ENCODE measurements around the gene CCL2. TPM values are rescaled to one million over a fixed set of nuclear protein-coding genes. Genes with fewer than 3 reads are reported as not detected.

The CCL2 gene
- total RNA-seq, 1 experiment from 2014 or later = 1.4 TPM

DNA sequence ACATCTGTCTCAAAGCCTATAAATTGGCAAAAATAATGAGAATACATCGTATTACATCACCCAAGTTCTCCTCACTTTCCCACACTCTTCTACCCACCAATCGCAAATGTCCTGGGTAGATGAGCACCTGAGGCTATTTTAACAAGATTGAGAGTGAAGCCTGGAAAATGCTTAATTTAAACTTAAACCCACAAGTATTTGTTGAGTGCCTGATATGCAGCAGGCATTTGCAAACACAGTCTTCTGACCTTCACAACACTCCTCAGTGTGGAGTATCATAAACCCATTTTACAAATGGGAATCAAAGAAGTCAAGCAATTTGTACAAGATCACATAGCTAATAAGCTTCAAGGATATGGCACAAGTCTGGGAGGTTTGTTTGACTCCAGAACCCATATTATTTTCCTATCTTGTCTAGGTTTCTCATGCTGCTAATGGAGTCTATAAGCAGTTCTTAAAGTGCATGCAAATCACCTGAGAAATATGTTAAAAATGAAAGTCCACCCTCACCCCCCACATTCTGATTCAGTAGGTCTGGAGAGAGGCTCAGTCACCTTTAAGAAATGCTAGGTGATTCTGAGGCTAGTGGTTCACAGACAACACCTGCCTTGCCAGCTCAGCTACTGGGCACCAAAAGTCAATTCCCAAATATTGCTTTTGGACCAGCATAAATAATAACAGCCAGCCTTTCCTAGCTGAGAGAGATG, 34.9 kb upstream of the CCL2 start:
- no peaks in the 10 kb centered on the region for H4K20me1 ChIP-seq (ENCODE audit: control insufficient read depth, insufficient read depth, insufficient read length)
- no peaks in the 10 kb centered on the region for H3K79me1 ChIP-seq (ENCODE audit: insufficient read depth, low read depth, low read length, poor library complexity, severe bottlenecking)
- no peak overlapping the region for H3K18ac ChIP-seq (ENCODE audit: insufficient read length, low read depth, low read length)
- H4K91ac ChIP-seq (ENCODE audit: insufficient read length, low read depth, low read length) = no peak overlapping the region
- H2BK20ac ChIP-seq (ENCODE audit: low read depth, low read length, poor library complexity, severe bottlenecking) = no peak overlapping the region
- H3K79me2 ChIP-seq (ENCODE audit: insufficient read depth, low read length) = no peaks in the 10 kb centered on the region
- no peak overlapping the region for H2BK12ac ChIP-seq (ENCODE audit: insufficient read length, low read depth, low read length)
- H2BK5ac ChIP-seq (ENCODE audit: insufficient read length, low read length) = no peak overlapping the region
- no peak for TF ChIP-seq CTCF (conservative IDR thresholded peaks at IDR 0.05)
- no peaks in the 10 kb centered on the region for H3K9me3 ChIP-seq (ENCODE audit: control insufficient read depth, low read depth, low read length)
- Mint-ChIP-seq H3K4me1 (no peaks in the 10 kb centered on the region), H3K4me3 (no peak overlapping the region), H3K9me3 (peaks cover 18 to 21% of the 10 kb centered on the region in 2 experiments), H3K27me3 (ENCODE audit: low read depth) (peaks cover 5% of the 10 kb centered on the region), H3K27ac (no peak overlapping the region), H3K36me3 (ENCODE audit: insufficient read depth in 1 of 3, low read depth in 3 of 3) (peaks cover 0 to 5% (median 2%) of the 10 kb centered on the region in 3 experiments; a peak in 3 of 7 replicates)
- H4K8ac ChIP-seq (replicated peaks; ENCODE audit: insufficient read length, low read depth, low read length) = no peak overlapping the region
- no peak overlapping the region for H3K4ac ChIP-seq (ENCODE audit: low read depth, low read length)
- H3T11ph ChIP-seq (ENCODE audit: low read length) = no peak overlapping the region
- H3K4me2 ChIP-seq (ENCODE audit: insufficient read depth, insufficient read length, low read length) = no peak overlapping the region
- no peak overlapping the region for H3K56ac ChIP-seq (ENCODE audit: insufficient read length, low read depth, low read length)
- H2AK5ac ChIP-seq (ENCODE audit: insufficient read length, low read length) = no peak overlapping the region
- H3K27ac ChIP-seq (ENCODE audit: insufficient read length, low read depth, low read length) = no peak overlapping the region
- 100% methylated on average over 1 of the region's 2 CpGs for WGBS (ENCODE audit: extremely low coverage, insufficient read length, low lambda C conversion rate)
- H3K14ac ChIP-seq (ENCODE audit: insufficient read depth, low read length) = no peak overlapping the region
- DNase-seq = no peak
- H3K9ac ChIP-seq (ENCODE audit: extremely low read depth, insufficient read length, low read length) = no peak overlapping the region
- no peaks in the 10 kb centered on the region for H3K4me1 ChIP-seq (ENCODE audit: insufficient read depth, low read length)
- no peak overlapping the region for H3K23ac ChIP-seq (ENCODE audit: insufficient read length, low read depth, low read length)
- no peak overlapping the region for H2BK120ac ChIP-seq (ENCODE audit: low read depth, low read length, poor library complexity, severe bottlenecking)
- H2BK15ac ChIP-seq (ENCODE audit: low read depth, low read length) = no peak overlapping the region
- H3K27me3 ChIP-seq (ENCODE audit: insufficient read depth, low read length) = no peaks in the 10 kb centered on the region
- no peak overlapping the region for H2AFZ ChIP-seq (ENCODE audit: low read length)
- no peaks in the 10 kb centered on the region for H3K23me2 ChIP-seq (ENCODE audit: insufficient read length, low read depth, low read length, poor library complexity, severe bottlenecking)
- H4K5ac ChIP-seq (ENCODE audit: insufficient read length, low read depth, low read length) = no peak overlapping the region
